ENCODE measurements around the gene HDC.

The HDC gene

GRCh38 chr15:50225057-50225456, 40.5 kb downstream of the HDC start:
- TF ChIP-seq TAF1 (IDR thresholded peaks at IDR 0.05; ENCODE audit: low read depth), result no peak
- TF ChIP-seq MAX (IDR thresholded peaks at IDR 0.05), result no peak
- no peak for TF ChIP-seq EGR1 (IDR thresholded peaks at IDR 0.05)
- no peak for TF ChIP-seq TCF12 (IDR thresholded peaks at IDR 0.05; ENCODE audit: low read depth)
- TF ChIP-seq FOXM1 (IDR thresholded peaks at IDR 0.05; ENCODE audit: borderline replicate concordance, low read depth), result no peak
- TF ChIP-seq ZBTB7A (IDR thresholded peaks at IDR 0.05; ENCODE audit: low read depth), result no peak
- TF ChIP-seq RAD21 (IDR thresholded peaks at IDR 0.05; ENCODE audit: low read depth), result no peak
- TF ChIP-seq NFIC (IDR thresholded peaks at IDR 0.05), result no peak
- TF ChIP-seq CREB1 (IDR thresholded peaks at IDR 0.05; ENCODE audit: low read depth), result no peak
- no peak for TF ChIP-seq YY1 (IDR thresholded peaks at IDR 0.05; ENCODE audit: low read depth)
- TF ChIP-seq REST (IDR thresholded peaks at IDR 0.05; ENCODE audit: low read depth), result no peak
- TF ChIP-seq EP300 (IDR thresholded peaks at IDR 0.05; ENCODE audit: borderline replicate concordance), result no peak
- TF ChIP-seq TEAD4 (IDR thresholded peaks at IDR 0.05), result no peak
- TF ChIP-seq USF1 (IDR thresholded peaks at IDR 0.05), result no peak
- TF ChIP-seq CEBPB (IDR thresholded peaks at IDR 0.05), result no peak

DNA sequence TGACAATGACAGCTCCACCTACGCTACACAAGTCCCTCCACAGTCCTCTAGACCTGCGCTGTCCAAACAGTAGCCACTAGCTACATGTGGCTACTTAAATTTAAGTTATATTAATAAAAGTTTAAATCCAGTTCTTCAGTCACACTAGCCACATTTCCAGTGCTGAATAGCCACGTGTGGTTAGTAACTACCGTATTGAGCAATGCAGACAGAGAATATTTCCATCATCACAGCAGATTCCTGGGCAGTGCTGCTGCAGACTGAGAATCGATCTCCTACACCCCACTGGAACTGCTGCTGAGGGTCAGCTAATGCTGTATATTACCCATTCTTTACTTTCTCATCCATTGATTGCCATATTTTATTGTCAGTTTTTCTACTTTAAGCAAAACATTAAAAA, 40.9 kb downstream of the HDC start:
- no peak for TF ChIP-seq EGR1 (IDR thresholded peaks at IDR 0.05)
- no peak for TF ChIP-seq USF1 (IDR thresholded peaks at IDR 0.05)
- TF ChIP-seq TEAD4 (IDR thresholded peaks at IDR 0.05), result no peak
- no peak for TF ChIP-seq TAF1 (IDR thresholded peaks at IDR 0.05; ENCODE audit: low read depth)
- no peak for TF ChIP-seq CREB1 (IDR thresholded peaks at IDR 0.05; ENCODE audit: low read depth)
- TF ChIP-seq CEBPB (IDR thresholded peaks at IDR 0.05), result no peak
- TF ChIP-seq FOXM1 (IDR thresholded peaks at IDR 0.05; ENCODE audit: borderline replicate concordance, low read depth), result no peak
- TF ChIP-seq RAD21 (IDR thresholded peaks at IDR 0.05; ENCODE audit: low read depth), result no peak
- no peak for TF ChIP-seq NFIC (IDR thresholded peaks at IDR 0.05)
- TF ChIP-seq EP300 (IDR thresholded peaks at IDR 0.05; ENCODE audit: borderline replicate concordance), result no peak
- no peak for TF ChIP-seq ZBTB7A (IDR thresholded peaks at IDR 0.05; ENCODE audit: low read depth)
- no peak for TF ChIP-seq MAX (IDR thresholded peaks at IDR 0.05)
- no peak for TF ChIP-seq REST (IDR thresholded peaks at IDR 0.05; ENCODE audit: low read depth)
- TF ChIP-seq YY1 (IDR thresholded peaks at IDR 0.05; ENCODE audit: low read depth), result no peak
- no peak for TF ChIP-seq TCF12 (IDR thresholded peaks at IDR 0.05; ENCODE audit: low read depth)

DNA sequence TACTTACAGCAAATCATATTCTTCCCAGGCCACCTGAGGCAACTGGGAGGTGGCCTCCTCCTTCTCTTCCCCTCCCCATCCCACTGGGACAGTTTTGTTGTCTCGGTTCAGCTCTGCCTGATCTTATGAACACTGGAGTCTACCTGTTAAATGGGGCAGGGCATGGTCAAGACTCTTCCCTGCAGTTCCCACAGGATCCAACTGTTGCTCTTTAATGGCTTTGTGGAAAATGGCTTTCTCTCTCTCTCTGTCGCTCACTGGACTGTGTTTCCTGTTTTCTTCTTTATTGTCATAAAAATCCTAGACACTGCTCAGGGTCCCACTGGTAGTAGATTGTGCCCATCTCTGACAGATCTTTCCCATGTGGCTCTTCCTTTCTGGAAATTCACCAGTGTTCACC, 43.3 kb downstream of the HDC start:
- no peak for TF ChIP-seq CEBPB (IDR thresholded peaks at IDR 0.05)
- no peak for TF ChIP-seq TAF1 (IDR thresholded peaks at IDR 0.05; ENCODE audit: low read depth)
- no peak for TF ChIP-seq EGR1 (IDR thresholded peaks at IDR 0.05)
- no peak for TF ChIP-seq CREB1 (IDR thresholded peaks at IDR 0.05; ENCODE audit: low read depth)
- TF ChIP-seq EP300 (IDR thresholded peaks at IDR 0.05; ENCODE audit: borderline replicate concordance), result no peak

- TF ChIP-seq RAD21 (IDR thresholded peaks at IDR 0.05; ENCODE audit: low read depth), result no peak
- no peak for TF ChIP-seq EP300 (IDR thresholded peaks at IDR 0.05; ENCODE audit: borderline replicate concordance)
- no peak for TF ChIP-seq MAX (IDR thresholded peaks at IDR 0.05)
- no peak for TF ChIP-seq TAF1 (IDR thresholded peaks at IDR 0.05; ENCODE audit: low read depth)
- TF ChIP-seq CREB1 (IDR thresholded peaks at IDR 0.05; ENCODE audit: low read depth), result no peak
- no peak for TF ChIP-seq REST (IDR thresholded peaks at IDR 0.05; ENCODE audit: low read depth)
- no peak for TF ChIP-seq TCF12 (IDR thresholded peaks at IDR 0.05; ENCODE audit: low read depth)
- no peak for TF ChIP-seq TEAD4 (IDR thresholded peaks at IDR 0.05)
- TF ChIP-seq YY1 (IDR thresholded peaks at IDR 0.05; ENCODE audit: low read depth), result no peak
- TF ChIP-seq CEBPB (IDR thresholded peaks at IDR 0.05), result no peak
- TF ChIP-seq ZBTB7A (IDR thresholded peaks at IDR 0.05; ENCODE audit: low read depth), result no peak
- no peak for TF ChIP-seq FOXM1 (IDR thresholded peaks at IDR 0.05; ENCODE audit: borderline replicate concordance, low read depth)
- TF ChIP-seq NFIC (IDR thresholded peaks at IDR 0.05), result no peak
- TF ChIP-seq EGR1 (IDR thresholded peaks at IDR 0.05), result no peak
- no peak for TF ChIP-seq USF1 (IDR thresholded peaks at IDR 0.05)
Measured at GRCh38 chr15:50219820-50220219, 45.7 kb downstream of the HDC start.
